ENCODE results near the gene TMED4.

The TMED4 gene

GRCh38 chr7:44581879-44582603 lies at the start of gene TMED4:
Gene TMED4 (minus strand): TSS chr7:44582231. CDS start chr7:44582206, 25 bp downstream.
- peak; percentile 100 for DNase-seq (ENCODE audit: low read depth)

- DNase-seq (ENCODE audit: low read depth) = no peak
Observed at GRCh38 chr7:44631458-44632115, 49.6 kb upstream of the TMED4 start.

- no peak for DNase-seq (ENCODE audit: low read depth)
Observed at GRCh38 chr7:44630792-44631457, 48.9 kb upstream of the TMED4 start.

GRCh38 chr7:44629829-44630522 lies 47.9 kb upstream of the TMED4 start:
- no peak for DNase-seq (ENCODE audit: low read depth)

GRCh38 chr7:44626620-44627019 lies 44.6 kb upstream of the TMED4 start:
- DNase-seq (ENCODE audit: low read depth) = no peak

- DNase-seq (ENCODE audit: low read depth) = no peak
Observed at GRCh38 chr7:44625526-44626471, 43.8 kb upstream of the TMED4 start.

GRCh38 chr7:44624318-44624717 lies 42.3 kb upstream of the TMED4 start:
- no peak for DNase-seq (ENCODE audit: low read depth)

- DNase-seq (ENCODE audit: low read depth) = no peak
Observed at GRCh38 chr7:44622342-44623151, 40.5 kb upstream of the TMED4 start.

- no peak for DNase-seq (ENCODE audit: low read depth)
Observed at GRCh38 chr7:44621750-44622103, 39.7 kb upstream of the TMED4 start.

GRCh38 chr7:44621034-44621749 lies 39.2 kb upstream of the TMED4 start:
- DNase-seq (ENCODE audit: low read depth) = no peak

GRCh38 chr7:44618753-44619152 lies 36.7 kb upstream of the TMED4 start:
- no peak for DNase-seq (ENCODE audit: low read depth)

GRCh38 chr7:44618045-44618444 lies 36.0 kb upstream of the TMED4 start:
- DNase-seq (ENCODE audit: low read depth) = no peak

- DNase-seq (ENCODE audit: low read depth) = no peak
Observed at GRCh38 chr7:44617225-44617890, 35.3 kb upstream of the TMED4 start.

GRCh38 chr7:44616545-44616944 lies 34.5 kb upstream of the TMED4 start:
- DNase-seq (ENCODE audit: low read depth) = no peak

- DNase-seq (ENCODE audit: low read depth) = no peak
Observed at GRCh38 chr7:44615793-44616192, 33.8 kb upstream of the TMED4 start.

GRCh38 chr7:44615149-44615611 lies 33.1 kb upstream of the TMED4 start:
- DNase-seq (ENCODE audit: low read depth) = no peak

- no peak for DNase-seq (ENCODE audit: low read depth)
Observed at GRCh38 chr7:44609829-44610228, 27.8 kb upstream of the TMED4 start.

GRCh38 chr7:44608916-44609648 lies 27.1 kb upstream of the TMED4 start:
- no peak for DNase-seq (ENCODE audit: low read depth)

Data from stimulated activated CD8-positive, alpha-beta memory T cell treated with anti-CD3 and anti-CD28 coated beads, Interleukin-15, amount 100 ng/mL, for 24 hours (primary cell).